ENCODE measurements around the gene C19orf33.

C19orf33 gene

DNA sequence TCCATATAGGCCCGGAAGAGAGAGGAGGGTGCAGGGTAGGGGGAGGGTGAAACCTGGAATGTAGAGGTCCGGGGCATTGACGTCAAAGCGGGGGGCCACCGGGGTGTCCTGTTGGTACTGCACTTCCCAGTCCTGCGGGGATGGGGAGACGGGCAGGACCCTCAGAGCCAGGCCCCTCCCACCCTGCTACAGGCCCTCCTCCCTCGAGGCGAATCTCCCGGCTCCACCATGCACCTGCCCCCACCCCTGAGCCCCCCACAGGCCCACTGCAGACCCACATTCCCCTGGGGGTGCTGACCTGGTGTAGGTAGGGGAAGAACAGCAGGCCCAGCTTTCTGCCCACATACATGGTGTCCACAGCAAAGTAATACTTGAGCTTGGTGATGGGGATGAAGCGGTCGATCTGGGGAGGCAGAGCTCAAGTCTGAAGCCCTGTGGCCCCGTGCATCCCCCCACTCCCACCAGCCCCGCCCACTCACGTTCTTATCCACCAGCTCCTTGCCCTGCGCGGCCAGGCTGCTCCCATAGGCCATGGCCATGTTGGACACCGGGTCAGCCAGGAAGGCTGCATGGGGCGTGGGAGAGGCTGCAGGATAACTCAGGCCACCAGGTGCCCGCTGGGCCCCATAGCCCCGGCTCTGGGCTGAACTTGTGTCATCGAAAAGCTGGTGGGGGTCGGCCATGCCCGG lies 5.0 kb downstream of the C19orf33 start:
- no peak for DNase-seq (ENCODE audit: low spot score)

DNA sequence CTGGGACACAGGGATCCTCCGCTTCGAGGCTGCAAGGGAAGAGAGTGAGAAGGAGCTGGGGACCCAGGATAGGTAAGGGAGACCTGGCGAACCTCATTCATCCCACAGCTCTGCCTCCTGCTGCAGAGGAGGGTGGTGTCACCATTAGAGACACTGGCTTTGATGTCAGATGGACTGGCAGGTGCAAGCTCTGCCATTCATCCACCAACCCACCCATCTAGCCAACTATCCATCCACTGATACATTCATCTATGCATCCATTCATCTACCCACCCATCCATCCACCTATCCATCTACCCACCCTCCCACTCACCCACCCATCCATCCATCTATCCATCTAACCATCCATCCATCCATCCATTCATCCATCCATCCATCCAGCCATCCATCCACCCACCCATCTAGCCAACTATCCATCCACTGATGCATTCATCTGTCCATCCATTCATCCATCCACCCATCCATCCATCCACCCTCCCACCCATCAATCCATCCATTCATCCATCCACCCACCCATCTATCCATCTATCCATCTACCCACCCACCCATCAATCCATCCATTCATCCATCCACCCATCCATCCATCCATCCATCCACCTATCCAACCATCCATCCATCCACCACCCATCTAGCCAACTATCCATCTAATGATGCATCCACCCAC lies 5.7 kb downstream of the C19orf33 start:
- DNase-seq (ENCODE audit: low spot score), result no peak

DNA sequence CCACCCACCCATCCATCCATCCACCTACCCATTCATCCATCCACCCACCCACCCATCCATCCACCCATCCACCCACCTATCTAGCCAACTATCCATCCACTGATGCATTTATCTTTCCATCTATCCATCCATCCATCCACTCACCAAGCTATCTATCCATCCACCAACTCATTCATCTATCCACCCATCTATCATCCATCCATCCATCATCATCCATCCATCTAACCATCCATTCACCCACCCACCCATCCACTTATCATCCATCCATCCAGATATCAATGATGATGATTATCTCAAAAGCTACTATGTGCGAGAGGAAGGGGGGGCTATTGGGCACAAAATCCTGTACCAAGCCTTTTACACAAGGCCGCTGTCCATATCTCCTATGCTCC lies 6.2 kb downstream of the C19orf33 start:
- DNase-seq (ENCODE audit: low spot score), result no peak

DNA sequence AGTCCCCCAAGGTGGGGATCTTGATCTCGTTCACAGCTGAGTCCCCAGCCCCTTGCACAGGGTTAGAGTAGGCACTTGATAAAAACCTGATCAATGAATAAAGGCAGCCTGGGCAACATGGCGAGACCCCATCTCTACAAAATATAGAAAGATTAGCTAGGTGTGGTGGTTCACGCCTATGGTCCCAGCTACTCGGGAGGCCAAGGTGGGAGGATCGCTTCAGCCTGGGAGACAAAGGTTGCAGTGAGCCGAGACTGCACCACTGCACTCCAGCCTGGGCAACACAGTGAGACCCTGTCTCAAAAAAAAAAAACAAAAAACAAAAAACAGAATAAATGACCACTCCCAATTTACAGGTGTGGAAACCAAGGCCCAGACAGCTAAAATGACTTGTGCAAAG lies 6.9 kb downstream of the C19orf33 start:
- no peak for DNase-seq (ENCODE audit: low spot score)

DNA sequence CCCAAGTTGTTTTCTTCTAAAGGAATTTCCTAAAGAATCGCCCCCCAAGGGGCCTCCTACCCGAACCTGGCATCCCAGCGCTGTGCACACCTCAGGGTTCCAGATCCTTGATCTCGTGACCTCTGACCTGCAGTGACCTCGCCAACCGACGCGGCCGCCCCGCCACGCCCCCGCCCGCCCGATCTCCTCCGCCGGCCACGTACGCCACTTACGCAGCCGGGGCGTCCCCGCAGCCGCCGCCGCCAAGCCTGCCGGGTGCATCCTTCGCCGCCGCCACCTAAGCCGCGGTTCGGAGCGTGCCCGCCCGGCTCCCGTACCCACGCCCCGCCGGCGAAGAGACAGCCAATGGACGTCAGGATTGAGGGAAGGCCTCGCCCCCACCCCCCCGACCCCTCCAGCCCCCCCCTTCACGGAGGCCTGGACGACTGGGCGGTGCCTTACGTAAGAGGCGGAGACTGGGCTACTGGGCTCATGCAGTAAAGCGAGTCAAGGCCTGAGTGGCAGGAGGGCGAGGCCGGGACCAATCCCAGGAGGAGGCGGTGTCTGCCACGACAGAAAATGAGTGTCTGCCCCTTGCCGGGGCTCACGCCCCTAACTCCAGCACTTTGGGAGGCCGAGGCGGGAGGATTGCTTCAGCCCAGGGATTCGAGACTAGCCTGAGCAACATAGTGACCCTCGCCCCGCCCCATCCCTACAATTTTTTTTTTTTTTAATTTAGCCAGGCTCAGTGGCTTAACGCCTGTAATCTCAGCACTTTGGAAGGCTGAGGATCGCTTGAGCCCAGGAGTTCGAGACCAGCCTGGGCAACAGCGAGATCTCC lies 11.8 kb downstream of the C19orf33 start, which contains the start of gene YIF1B:
YIF1B (minus strand) TSS at position 291 of the 820 bp plus-strand sequence; CDS start at position 261, 30 bp downstream.
- peak; percentile 99 for DNase-seq (ENCODE audit: low spot score)

DNA sequence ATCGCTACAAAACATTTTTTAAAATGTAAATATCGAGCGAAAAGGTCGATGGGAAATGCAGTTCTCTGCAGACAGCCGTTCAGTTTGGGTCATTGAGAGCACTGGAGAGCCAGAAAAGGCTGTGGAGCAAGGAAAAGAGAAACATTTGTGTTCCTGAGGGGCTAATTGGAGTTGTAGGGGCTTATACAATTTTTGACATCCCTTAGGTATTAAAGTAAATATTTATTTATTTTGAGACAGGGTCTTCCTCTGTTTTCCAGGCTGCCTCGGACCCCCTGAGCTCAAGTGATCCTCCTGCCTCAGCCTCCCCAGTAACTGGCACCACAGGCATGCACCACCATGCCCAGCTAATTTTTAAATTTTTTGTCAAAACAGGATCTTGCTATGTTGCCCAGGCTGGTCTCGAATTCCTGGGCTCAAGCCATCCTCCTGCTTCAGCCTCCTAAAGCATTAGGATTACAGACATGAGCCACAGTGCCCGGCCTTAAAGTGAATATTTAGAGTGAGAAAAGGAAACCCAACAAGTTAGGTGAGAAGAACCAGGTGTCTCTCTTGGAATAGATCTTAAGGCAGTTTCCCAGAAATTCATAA lies 12.5 kb downstream of the C19orf33 start:
- no peak for DNase-seq (ENCODE audit: low spot score)

DNA sequence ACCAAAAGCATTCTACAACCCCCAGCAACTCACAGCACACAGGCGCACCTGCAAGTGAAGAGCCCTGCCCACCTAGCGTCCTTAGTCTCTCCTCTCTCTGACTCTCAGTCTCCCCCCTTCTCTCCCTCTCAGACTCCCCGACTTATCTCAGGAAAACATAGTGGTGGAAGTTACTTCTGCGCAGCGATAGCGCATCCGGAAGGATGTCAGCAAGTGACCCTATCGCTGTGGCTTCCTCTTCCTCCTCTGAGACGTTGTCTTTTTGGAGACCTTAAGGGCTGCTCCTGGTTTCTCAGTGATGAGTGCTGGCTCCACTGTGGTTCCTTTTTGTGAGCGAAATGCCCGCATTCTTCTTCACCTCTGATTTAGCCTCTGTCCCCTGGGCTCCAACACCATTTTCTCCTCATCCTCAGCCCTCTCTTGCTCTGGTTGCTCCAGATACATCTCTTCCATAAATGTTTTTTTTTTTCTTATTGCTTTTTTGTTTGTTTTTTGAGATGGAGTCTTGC lies 13.1 kb downstream of the C19orf33 start:
- no peak for DNase-seq (ENCODE audit: low spot score)

DNA sequence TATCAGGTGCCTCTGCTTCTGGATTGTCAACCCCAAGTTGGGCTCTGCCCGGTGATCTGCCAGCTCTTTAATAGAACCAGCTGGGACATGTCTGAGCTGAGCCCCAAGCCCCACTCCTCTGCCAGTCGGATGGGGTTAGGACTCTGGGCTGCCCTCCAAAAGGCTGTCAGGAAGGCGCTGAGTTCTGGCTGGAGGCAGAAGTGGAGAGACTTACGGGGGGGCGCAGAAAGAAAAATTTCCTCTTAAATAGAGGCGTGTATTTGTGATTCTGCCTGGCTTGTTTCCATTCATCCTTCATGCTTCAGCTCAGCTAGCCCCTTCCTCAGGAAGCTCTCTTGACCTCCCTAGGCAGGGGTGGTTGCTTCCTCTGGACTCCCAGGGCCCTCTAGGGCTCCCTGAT lies 14.6 kb downstream of the C19orf33 start:
- no peak for DNase-seq (ENCODE audit: low spot score)

DNA sequence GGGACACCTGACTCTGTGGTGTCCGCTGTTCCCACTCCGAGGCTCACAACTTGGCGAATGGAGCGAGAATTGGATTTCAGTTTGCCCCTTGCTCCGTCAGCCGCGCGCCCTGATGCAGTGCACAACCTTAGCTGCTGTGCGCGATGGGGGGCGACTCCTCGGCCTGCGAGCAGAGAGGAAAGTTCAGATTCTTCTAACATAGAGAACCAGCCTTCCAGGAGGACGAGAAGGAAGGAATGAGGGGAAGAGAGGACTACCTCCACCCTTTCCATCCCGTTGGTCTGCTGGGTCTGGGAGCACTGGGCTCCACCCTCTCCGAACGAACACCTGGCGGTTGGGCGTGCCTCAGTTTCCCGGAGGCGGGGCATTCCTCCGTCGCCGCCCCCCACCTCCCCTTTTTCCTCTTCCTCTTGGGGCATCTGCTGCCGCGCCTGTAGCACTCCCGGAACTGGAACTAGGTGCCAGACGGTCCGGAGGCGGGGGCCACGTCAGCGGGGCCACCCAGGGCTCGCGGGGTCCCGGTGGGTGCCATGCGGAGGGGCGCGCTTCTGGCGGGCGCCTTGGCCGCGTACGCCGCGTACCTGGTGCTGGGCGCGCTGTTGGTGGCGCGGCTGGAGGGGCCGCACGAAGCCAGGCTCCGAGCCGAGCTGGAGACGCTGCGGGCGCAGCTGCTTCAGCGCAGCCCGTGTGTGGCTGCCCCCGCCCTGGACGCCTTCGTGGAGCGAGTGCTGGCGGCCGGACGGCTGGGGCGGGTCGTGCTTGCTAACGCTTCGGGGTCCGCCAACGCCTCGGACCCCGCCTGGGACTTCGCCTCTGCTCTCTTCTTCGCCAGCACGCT lies 15.6 kb downstream of the C19orf33 start, which contains the start of gene KCNK6:
KCNK6 (plus strand) TSS at position 425 of the 838 bp plus-strand sequence; CDS start at position 531, 106 bp downstream.
- DNase-seq (ENCODE audit: low spot score), result peak; percentile 51

DNA sequence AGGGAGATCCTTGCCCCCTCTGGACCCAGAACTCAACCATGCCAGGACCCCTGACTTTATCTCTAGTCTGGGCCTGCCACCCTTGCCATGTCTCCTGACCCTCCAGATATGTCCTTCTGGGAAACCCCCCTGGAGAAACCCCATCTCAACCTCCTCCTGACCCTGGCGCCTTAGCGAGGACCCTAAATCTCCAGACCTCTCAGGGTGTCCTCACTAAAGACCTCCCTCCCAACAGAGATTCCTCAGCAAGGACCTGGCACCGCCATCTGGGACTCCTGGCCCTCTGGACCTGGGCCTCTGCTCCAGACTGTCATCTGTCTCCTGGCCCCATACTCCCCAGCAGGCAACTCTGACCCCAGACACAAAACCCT lies 16.9 kb downstream of the C19orf33 start:
- no peak for DNase-seq (ENCODE audit: low spot score)

DNA sequence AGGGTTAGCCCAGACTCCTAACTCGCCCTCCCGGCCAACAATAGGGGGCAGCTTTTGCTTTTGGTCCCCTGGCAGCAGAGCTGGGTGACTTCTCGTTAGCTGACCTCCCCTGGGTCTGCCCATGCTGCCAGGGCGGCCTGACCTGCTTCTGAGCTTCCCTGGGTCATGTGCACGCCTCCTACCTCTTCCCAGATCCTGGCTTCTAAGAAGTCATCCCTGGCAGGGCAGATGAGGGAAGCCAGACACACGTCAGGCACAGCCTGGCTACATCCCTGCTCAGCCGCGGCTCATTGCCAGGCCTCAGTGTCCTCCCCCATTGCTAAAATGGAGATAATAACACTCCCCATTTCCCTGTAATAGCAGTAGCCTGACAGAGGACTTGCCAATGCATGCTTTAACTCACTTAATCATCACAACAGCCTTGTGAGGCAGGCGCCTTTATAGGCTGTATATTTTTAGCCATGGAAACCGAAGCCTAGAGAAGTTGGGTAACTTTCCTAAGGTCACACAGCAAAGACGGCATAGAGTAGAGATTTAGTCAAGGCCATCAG lies 17.7 kb downstream of the C19orf33 start:
- DNase-seq (ENCODE audit: low spot score), result peak; percentile 73

DNA sequence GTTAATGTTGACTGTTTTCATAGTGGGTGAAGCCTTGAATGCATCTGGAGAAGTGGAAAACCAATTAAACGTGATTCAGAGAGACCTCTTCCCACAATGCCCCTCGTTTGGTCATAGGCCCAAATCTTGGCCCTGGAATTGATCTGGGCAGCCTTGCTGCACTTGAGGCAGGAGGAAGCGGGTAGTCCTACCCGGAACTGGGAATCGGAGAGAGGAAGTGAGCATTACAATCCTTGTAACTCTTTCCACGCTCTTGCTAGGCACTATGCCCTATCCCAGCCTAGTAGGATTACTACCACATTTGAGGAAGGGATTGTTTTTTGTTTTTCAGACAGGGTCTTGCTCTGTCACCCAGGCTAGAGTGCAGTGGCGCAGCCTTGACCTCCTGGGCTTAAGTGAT lies 19.2 kb downstream of the C19orf33 start:
- DNase-seq (ENCODE audit: low spot score), result no peak

DNA sequence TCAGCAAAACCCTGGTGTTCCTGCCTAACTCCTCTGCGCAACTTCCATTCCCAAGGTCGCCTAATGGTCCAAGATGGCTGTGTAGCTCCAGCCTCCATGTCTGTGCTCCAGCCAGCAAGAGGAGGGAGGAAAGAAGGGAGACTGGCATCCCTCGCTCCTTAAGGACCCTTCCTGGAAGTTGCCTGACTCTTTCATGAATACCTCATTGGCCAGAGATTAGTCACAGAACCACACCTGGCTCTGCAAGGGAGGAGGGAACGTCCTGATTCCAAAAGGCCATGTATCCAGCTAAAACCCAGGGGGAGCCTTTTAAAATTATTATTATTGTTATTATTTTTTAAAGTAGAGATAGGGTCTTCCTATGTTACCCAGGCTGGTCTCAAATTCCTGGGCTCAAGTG lies 20.4 kb downstream of the C19orf33 start:
- DNase-seq (ENCODE audit: low spot score), result no peak

DNA sequence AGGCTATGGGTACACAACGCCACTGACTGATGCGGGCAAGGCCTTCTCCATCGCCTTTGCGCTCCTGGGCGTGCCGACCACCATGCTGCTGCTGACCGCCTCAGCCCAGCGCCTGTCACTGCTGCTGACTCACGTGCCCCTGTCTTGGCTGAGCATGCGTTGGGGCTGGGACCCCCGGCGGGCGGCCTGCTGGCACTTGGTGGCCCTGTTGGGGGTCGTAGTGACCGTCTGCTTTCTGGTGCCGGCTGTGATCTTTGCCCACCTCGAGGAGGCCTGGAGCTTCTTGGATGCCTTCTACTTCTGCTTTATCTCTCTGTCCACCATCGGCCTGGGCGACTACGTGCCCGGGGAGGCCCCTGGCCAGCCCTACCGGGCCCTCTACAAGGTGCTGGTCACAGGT lies 22.5 kb downstream of the C19orf33 start:
- no peak for DNase-seq (ENCODE audit: low spot score)

DNA sequence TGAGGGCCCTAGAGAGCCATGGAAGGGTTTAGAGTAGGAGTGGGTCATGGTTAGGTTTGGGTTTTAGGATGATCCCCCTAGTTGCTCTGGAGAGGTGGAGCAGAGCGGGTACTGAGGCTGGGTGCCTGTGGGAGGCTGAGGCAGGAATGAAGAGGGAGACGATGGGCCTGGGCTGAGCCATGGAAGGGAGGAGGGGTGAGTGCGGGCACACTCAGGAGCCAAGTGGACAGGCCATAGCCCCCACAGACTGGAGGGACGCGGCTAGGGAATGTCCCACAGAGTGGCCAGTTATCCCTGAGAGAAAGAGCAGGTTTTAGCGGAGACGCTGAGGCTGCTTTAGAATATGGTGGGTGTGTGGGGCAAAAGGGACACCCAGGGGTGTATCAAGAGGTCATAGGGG lies 25.6 kb downstream of the C19orf33 start:
- no peak for DNase-seq (ENCODE audit: low spot score)

DNA sequence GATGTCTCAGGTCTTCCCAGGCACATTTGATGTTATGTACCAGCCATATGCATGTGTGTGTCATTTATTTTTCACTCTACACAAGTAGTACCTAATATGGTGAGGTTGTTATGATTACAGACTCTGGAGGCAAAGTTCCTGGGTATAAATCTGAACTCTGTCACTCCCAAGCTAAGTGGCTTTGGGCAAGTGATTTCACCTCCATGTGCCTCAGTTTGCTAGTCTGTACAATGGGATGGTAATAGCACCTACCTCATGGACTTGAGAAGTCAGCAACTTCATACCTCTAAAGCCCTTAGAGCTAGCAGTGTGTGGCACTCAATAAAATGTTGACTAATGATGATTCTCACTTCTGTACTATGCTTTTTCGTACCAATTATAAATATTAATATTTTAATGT lies 27.7 kb downstream of the C19orf33 start:
- DNase-seq (ENCODE audit: low spot score), result no peak

DNA sequence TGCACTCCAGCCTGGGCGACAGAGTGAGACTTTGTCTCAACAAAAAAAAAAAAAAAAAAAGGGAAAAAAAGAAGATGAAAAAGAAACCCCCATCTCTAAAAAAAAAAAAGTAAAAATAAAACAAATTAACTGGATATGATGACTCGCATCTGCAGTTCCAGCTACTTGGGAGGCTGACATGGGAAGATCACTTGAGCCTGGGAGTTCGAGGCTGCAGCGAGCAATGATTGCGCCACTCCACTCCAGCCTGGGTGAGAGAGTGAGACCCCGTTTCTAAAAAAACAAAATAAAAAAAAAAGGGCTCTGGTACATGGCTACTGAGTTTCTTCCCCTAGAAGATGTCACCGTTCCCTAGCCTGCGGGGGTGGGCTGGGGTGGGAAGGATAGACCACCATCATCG lies 29.2 kb downstream of the C19orf33 start:
- no peak for DNase-seq (ENCODE audit: low spot score)

DNA sequence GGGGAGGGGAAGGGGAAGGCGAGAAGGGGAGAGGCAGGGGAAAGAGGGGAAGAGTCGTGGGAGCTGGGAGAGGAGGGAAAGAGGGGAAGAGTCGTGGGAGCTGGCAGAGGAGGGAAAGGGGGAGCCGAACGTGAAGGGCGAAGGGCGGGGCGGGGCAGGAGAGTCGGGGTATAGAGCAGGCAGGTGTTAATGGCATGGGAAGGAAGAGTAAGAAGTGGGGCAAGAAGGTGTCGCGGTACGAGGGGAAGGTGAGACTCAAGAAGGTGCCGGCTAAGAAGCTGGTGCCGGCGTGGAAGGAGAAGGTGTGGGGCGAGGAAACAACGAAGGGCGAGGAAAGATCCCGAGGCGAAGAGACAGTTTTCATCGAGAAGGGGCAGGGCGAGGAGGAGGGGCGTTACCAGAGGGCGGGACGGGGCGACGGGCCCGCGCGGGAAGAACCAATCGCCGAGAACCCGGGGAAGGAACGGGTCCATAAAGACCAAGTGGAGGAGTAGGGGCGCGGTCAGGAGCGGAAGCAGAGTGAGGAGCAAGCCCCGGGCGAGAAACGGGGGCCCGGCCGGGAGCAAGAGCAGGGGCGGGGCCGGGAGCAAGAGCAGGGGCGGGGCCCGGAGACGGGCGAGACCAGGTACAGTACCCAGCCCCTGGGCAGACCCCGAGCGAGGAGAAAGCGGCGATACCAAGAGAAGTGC lies 32.0 kb downstream of the C19orf33 start:
- peak; percentile 95 for DNase-seq (ENCODE audit: low spot score)

DNA sequence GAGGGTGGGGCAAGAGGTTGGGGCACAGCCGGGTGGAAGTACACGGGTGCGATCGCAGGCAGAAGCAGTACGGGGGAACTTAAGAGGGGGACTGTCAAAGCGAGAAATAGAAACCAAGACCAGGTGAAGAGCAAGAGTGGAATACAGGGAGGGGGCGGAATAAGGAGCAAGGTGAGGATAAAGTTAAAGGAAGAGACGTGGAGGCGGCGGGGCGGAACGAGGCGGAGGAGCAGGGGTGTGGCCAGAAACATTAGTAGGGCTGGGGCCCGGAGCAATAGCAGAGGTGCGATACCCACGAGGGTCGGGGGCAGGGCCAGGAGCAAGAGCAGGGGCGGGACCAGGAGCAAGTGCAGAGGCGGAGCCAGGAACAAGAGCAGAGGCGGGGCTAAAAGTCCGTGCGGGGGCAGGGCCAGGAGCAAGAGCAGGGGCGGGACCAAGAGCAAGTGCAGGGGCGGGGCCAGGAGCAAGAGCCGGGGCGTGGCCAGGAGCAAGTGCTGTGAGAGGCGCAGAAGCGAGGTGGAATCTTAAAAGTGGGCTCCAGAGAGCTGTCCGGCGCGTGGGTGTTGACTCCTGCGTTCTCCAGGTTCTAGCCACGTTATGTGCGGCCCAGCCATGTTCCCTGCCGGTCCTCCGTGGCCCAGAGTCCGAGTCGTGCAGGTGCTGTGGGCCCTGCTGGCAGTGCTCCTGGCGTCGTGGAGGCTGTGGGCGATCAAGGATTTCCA lies 32.7 kb downstream of the C19orf33 start:
- DNase-seq (ENCODE audit: low spot score), result peak; percentile 95

DNA sequence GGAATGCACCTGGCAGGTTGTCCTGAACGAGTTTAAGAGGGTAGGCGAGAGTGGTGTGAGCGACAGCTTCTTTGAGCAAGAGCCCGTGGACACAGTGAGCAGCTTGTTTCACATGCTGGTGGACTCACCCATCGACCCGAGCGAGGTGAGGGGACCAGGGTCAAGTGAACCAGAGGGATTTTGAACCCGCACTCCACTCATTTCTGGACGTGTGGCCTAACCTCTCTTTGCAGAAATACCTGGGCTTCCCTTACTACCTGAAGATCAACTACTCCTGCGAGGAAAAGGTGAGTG lies 33.3 kb downstream of the C19orf33 start:
- no peak for DNase-seq (ENCODE audit: low spot score)

Data from AG20443 (cell line).